Measurements from ENCODE around the gene GAREM2.

DNA sequence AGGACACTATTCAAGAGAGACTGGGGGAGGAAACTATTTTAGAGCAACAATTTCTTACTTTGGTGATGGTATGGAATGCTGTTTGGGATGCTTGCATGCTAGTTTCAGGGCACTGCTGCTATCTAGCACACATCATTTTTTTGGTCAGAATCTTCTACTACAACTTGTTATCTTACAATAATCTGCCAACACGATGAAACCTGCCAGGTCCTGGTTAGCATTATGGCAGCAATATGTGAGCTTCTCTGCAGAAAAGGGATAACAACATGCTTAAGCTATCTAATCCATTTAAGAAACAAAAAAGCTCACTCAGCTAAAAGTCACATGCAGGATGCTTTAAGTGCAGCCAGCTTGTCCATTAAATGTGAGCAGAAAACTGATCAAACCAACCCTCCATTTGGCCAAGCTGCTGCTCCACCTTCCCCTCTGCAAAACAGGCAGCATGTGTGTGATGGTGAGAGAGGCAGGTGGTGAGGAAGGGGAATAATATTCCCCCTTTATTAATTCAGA is 30.1 kb downstream of the GAREM2 start:
- TF ChIP-seq, protein P1, sequence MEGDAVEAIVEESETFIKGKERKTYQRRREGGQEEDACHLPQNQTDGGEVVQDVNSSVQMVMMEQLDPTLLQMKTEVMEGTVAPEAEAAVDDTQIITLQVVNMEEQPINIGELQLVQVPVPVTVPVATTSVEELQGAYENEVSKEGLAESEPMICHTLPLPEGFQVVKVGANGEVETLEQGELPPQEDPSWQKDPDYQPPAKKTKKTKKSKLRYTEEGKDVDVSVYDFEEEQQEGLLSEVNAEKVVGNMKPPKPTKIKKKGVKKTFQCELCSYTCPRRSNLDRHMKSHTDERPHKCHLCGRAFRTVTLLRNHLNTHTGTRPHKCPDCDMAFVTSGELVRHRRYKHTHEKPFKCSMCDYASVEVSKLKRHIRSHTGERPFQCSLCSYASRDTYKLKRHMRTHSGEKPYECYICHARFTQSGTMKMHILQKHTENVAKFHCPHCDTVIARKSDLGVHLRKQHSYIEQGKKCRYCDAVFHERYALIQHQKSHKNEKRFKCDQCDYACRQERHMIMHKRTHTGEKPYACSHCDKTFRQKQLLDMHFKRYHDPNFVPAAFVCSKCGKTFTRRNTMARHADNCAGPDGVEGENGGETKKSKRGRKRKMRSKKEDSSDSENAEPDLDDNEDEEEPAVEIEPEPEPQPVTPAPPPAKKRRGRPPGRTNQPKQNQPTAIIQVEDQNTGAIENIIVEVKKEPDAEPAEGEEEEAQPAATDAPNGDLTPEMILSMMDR (IDR thresholded peaks at IDR 0.05): no peak
- TF ChIP-seq POLR2A (IDR thresholded peaks at IDR 0.05): no peak
- no peak for TF ChIP-seq EP300 (IDR thresholded peaks at IDR 0.05)
- no peak for TF ChIP-seq POLR2AphosphoS5 (IDR thresholded peaks at IDR 0.05)
